SU-DHL-6 (cell line): Measurements from ENCODE around the gene SGPL1.

Source experiments
- CTCF ChIP-seq: fragments of 200-600 bp; sonication (generic); IDR thresholded peaks from one replicate; pipeline ENCODE4 v1.5.1; 2017; ENCODE audit warnings: antibody characterized with exemption, mild to moderate bottlenecking, low read length, moderate library complexity; ENCODE audit not compliant: insufficient read depth, poor library complexity, severe bottlenecking
- EZH2phosphoT487 ChIP-seq: fragments of 200-600 bp; sonication (generic), shearing (Covaris generic); conservative IDR thresholded peaks from 2 replicates; pipeline ENCODE4 v1.6.1; 2018; ENCODE audit warnings: mild to moderate bottlenecking, antibody characterized with exemption, low read length, moderate library complexity, mixed read lengths

DNA sequence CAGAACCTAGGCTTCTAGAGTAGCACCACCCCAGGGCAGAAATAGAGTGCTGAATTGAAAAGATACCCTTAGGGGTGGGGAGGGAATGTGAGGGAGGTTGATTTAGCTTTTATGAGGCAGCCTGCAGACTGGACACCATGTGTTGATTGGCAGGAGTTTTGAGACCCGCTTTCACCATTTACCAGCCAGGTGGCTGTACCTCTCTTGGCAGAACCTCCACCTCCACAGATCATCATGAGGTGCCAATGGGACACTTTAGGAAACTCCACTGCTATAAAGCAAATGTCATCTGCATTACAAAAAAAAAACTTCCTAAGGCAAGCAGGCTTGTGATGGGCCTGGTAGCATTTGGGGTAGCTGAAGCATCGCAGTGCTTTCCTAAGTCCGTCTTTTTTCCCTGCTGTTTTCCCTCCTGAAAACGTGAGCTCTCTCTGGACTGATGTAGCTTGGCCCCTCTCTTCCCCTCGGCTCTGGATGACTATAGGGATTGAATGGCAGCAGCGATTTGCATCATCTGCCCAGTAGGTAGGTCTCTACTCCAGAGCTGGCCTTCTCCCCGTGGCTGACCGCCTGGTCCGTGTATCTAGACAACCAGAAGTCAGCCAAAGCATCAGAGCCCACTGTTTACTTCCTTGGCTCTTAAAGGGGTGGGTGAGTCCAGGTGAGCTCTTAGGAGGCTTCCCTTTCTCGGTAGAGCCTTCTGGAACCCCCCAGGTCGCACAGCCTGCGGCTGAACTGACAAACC is 71.3 kb downstream of the SGPL1 start:
- TF ChIP-seq CTCF (no peak), EZH2phosphoT487 (no peak)
